HG03354 (cell line): ENCODE data around the gene RETN.

ENCODE experiments used
- ATAC-seq: cut with Tn5 transposase; IDR thresholded peaks from one replicate; pipeline ENCODE4 v1.9.1; 2021; ENCODE audit warnings: mild to moderate bottlenecking; ENCODE audit not compliant: unreplicated experiment, poor library complexity, severe bottlenecking

The RETN gene, protein sequence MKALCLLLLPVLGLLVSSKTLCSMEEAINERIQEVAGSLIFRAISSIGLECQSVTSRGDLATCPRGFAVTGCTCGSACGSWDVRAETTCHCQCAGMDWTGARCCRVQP

DNA sequence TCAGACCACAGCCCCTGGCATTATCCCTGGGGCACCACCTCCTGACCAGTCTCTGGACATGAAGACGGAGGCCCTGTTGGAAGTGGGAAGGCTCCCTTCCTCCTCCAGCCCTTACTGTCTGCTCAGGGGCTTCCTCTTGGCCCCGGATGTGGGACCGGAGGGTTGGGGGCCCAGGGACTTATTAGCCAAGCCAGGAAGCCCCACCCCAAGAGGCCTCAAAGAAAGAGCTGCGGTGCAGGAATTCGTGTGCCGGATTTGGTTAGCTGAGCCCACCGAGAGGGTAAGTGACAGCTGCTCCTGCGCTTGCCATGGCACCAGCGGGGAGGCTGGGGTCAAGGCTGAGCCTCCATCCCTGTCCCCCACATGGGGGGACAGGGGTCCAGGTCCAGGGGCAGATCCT is at the start of gene RETN:
RETN (plus strand) TSS at position 208 of the 400 bp plus-strand sequence. CDS start 278 bp downstream, outside the sequence.
- ATAC-seq = no peak

DNA sequence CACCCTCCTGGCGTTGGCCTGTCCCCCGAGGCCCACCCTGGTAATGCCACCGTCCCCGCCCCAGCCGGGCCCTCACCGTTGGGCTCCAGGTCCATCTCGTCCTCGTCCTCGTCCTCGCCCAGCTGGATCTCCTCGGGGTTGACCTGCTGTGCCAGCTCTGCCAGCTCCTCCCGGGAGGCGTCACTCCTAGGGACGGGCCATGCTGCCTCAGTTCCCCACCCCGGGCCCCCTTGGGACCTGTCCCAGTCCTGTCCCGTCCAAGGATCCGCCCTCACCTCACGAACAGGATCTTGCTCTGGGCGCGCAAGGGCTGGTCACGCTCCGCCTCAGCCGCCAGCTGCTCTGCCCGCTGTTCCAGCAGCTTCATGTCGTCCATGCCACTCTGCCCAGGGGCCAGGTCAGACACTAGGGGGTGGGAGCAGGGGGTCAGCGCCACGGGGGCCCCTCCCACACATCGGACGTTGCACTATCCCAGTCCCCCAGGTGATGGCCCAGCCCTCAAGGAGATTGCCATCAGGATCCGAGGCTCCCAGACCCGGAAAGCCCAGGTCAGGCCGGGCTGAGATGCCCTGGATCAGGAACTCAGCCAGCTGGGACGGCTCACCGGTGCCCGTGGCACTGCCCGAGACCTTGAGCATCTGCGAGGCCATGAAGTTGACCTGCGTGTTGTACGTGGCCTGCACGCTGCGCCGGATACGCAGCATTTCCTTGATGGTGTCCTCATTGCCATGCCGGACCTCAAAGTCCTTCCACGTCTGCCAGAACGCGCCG is 49.0 kb upstream of the RETN start:
- ATAC-seq = no peak

DNA sequence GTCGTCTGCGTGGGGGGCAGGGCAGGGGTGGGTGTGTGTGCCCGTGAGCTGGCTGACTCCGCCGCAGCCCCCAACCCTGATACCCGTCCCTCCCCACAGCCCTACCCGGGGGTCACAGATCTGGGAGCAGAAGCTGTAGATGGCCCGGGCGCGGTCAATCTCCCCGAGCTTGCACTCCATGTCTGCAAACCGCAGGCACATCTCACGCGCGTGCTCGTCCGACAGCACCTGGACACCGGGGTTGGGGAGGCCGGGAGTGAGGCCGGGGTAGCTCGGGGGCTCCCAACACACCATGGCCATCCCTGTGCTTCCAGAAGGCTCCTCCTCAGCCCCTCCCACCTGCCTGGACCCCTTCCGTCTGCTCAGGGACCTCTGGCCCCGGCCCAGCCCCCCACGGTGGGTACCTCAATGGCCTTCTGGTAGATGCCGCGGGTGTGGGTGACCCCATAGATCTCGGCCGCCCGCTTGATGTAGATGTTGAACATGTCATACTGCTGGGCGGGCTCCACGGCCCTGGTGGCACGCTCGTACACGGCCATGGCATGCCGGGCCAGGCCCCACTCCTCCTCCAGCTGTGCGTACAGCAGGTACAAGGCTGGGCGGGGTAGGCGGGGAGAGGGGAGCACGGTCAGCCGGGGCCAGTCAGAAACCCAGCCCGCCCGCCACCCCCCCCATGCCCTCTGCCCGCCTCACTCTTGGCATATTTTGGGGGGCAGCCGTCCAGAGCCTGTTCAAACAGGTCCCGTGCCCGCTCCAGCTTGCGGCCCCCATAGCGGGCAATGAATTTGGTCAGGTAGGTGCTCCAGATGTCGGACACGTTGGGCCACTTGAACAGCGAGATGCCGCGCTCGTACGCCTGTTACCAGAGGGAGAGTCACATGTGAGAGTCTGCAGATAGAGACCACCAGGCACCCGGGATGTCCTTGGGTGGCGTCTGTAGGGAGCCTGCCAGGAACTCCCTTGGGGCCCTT is 48.1 kb upstream of the RETN start:
- ATAC-seq = no peak

DNA sequence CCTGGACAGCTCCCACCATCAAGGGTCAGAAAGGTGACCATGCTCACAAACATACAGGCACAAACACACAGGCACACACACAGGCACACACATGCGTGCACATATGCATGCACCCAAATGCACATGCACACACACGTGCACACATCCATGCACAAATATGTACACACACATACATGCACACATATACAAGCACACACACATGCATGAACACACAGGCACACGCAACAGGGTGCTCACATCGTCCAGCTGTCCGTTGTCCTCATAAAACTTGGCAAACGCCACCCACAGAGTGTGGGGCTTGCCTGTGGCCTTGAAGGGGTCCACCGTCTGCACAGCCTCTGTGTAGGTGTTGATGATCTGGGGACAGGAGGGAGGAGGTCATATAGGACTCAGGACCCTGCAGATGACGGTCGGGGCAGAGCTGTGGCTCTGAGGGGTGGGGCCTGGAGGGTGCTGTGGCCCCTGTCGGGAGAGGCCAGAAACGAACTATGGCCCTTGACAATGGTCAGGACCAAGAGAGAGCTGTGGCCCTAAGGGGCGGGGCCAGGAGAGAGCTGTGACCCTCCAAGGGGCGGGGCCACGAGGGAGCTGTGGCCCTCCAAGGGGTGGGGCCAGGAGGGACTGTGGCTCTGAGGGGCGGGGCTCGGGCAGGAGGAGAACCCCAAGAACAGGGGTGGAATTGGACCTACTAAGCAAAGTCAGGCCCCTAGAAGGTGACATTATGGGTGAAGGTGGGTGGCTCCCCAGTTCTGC is 45.7 kb upstream of the RETN start:
- no peak for ATAC-seq

DNA sequence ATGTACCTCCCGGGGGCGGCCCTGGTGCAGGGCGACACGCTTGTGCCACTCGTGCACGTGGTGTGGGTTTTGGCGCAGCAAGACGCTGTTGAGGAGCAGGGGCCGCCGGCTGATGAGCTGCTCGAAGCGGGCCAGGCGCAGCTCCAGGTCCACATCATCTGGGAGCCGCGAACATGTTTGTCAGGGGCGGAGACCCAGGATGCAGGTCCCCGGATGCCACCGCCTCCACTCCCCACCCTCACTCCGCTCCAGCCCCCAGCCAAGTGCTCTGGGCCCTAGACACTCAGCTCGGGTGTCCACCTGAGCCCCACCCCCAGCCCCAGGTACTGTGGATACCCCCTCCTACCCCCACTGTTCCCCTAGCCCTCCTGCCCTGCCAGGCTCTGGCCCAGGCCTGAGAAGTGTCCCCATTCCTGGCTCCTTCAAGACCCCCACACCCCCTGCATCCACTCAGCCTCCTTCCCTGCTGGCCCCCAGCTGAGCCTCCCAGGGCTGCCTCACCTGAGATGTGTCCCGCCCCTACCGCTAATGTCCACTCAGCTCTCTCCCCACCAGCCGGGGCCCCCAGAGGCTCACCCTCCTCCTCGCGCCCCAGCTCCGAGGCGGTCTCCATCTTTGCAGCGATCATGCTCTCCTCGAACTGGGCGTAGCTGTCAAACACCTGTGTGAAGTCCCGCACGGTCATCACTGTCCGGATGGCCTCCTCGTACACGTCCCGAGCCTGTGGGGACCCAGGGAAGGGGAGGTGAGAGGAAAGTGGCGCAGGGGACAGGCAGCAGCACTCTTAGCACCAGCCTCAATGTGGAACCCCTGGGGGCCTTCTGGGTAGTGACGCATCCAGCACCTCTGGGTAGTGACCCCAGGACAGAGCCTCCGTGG is 44.9 kb upstream of the RETN start:
- ATAC-seq = no peak

DNA sequence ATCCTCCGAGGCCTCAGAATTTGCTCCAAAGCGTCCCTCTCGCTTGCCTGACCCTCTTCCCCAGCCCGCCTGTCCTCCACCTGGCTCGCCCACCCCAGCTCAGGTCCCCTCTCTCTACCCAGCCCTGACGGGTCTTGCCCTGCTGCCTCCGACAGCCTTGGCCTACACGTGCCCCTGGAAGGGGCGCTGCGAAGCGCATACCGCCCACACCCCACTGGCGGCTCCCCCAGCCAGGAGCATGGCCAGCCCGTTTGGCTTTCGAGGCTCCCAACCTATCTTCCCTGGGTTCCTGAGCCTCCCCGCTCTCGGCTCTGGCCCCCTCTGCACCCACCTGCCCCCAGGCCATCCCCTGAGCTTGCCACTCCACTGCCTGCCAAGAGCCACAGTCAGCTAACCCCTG is 44.0 kb upstream of the RETN start:
- no peak for ATAC-seq

DNA sequence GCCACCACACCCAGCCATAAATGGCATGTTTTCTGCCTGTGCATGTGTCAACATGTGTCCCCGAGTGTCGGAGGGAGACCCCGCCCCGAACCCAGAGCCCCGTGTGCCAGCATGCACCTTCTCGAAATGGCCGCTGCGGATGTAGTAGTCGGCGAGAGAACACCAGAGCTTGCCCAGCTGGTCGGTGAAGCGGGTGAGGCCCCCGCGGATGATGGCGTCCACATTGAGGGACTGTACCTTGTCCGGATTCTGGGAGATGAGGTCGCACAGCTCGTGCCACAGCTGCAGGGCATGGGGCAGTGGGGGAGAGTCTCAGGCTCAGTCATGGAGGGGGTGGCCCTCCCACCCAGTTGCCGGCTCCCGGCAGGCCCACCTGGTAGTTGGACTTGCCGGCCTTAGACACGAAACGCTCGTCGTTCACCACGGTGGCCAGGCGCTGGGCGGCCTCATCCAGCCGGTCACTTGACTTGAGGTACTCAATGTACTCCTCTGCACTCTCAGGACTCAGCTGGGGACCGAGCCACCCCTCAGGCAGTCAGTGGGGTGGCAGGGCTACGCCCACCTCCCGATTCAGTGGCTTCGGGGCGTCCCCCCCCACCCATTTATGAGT is 43.0 kb upstream of the RETN start:
- no peak for ATAC-seq

DNA sequence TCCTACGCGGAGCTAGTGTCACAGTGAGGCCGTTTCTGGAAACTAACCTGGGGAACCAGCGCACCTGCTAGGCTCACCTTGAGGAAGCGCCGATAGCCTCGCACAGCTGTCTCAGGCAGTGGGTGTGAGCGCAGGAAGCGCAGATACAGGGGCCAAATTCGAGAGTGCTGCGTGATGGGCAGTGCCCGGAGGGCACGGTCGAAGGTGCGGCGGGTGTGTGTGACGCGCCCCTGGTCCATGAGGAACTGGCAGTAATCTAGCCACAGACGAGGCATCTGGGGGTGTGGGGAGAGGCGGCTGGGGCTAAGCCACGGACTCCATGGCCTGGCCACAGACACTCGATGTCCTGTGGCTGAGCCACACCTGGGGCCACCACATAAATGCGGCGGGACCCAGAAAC is 41.7 kb upstream of the RETN start:
- ATAC-seq = no peak

DNA sequence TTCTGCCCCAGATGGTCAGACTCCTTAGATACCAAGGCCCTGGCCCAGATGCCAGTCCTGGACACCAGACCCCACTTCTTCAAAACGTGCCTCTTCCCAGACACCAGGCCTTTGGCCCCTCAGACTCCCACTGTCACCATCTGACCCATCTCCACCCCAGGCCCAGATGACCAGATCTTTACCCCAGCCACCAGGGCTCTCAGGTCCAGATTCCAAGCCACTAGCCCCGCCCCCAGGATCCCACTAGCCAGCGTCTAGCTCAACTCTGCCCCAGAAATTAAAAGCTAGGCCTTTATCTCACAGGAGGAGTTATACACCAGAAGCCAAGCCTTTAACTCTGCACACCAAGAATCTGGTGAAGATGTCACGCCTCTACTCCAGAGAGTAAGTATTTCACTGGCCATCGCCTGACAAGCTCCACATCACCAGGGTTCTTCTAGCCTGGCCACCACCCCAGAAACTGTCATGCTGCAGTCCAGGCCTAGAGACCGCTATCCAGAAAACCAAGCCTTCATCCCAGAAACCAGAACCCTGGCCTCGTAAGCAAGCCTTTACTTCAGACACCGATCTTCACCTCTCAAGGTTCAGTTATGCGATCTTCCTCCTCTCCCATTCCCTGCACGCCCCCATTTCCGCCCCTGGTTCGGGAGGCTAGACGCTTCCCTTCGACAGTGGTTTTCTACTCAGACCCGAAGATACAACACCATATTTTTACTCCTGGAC is 40.1 kb upstream of the RETN start:
- no peak for ATAC-seq

DNA sequence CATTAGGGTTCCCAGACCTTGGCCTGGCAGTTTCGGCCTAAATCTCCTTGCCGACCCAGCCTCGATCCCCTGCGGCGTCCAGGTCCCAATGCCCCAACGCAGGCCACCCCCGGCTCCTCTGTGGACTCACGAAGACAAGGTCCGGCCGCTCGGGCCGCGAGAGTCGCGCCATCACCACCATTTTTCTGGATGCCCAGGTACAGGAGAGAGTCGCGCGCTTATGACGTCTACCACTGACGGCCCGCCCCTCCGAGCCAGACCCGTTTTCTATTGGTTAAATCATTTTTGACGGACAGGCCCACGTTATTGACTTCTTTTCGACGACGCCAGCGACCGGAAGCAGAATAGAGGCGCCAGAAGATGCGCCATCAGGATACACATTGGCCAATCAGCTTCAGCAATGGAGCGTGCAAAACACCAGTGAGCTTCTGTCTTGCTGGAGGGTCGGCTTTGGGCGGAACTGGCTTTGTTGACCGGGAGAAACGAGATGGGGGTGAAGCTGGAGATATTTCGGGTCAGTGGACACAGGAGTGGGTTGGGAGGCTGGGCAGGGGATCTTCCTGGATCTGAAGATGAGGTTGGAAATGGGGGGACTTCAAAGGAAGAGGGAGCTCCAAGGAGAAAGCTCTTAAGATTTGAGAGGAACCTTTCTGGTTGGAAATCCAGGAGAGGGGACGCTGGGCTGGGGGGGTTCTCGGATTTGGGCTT is 39.3 kb upstream of the RETN start, which contains the start of the genes PET100 and XAB2:
PET100 (plus strand) TSS at position 447 of the 708 bp plus-strand sequence; CDS start at position 488, 41 bp downstream.
XAB2 (minus strand) TSS at position 199 of the 708 bp plus-strand sequence; CDS start at position 181, 18 bp downstream.
- ATAC-seq = peak; percentile 92

DNA sequence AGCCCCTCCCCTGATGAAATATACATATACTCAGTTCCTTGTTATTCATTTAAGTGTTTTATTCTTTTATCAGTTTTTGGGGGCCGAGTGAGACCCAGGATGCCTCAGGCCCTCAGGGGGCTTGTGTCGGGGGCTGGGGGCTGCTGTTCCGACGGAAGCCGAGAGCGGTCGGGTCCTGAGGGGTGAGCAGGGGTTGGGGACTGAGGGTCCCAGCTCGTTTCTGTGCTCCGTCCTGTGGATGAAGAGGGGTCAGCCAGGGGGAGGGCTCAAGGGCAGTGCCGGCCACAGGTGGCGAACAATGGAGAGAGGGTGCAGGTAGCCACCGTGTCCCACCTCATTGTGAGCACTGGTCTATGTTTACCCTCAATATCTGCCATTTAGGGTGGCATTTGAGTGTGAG is 37.3 kb upstream of the RETN start:
- no peak for ATAC-seq

DNA sequence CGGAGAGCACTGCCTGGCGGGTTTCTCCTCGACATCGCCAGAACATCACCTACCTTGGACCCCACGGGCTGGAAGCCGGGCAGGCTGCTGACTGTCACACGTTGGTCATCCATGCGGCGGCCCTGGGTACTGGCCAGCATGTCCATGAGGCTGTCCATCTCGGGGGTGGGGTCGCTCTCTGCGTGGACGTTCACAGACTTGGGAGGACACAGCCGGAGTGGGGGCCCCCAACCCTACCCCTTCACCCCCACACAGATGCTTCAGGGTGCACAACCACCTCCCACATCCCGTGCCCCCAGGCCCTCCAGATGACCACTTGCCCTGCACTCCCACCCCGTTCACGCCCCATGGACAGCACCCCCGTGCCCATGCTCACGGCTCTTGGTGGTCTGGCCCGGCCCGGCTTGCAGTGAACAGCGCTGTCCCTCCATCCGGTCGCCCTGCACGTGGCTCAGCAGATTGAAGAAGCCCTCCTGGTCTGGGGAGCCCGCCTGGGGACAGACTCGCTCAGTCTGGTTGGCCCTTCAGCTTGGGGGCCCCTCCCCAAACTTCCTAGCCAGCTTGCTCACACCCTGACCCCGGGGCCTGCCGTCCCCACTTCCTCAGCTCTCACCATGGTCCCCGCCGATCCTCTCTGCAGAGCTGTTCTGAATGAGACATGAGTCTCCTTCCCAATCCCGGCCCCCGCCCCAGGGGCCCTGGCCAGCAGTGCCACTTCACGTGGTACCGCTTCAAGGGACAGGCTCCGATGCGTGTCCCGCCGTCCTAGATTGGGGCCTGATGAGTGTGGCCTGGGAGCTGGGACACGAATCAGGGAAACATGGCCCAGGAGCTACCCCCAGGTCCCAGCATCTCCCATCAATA is 36.3 kb upstream of the RETN start:
- no peak for ATAC-seq

DNA sequence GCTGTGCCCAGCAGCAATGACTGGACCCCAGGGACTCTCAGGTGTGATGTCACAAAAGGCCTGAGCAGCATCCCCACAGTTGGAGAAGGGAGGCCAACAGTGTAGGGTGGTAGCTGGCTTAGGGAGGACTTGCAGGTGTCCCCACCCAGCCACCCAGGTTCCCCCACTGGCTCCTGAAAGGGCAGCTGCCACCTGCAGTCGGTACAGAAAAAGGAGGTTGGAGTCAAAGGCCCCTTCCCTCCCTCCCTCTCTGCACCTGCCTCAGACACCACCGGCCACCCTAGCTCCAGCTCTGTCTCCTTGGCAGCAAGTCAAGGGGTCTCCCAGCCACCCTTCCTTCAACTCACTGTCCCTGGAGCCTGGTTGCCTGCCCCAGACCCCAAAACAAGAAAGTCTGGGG is 35.2 kb upstream of the RETN start, which contains the start of gene PCP2:
PCP2 (minus strand) TSS at position 22 of the 400 bp plus-strand sequence. CDS start 262 bp downstream, outside the sequence.
- ATAC-seq = no peak

DNA sequence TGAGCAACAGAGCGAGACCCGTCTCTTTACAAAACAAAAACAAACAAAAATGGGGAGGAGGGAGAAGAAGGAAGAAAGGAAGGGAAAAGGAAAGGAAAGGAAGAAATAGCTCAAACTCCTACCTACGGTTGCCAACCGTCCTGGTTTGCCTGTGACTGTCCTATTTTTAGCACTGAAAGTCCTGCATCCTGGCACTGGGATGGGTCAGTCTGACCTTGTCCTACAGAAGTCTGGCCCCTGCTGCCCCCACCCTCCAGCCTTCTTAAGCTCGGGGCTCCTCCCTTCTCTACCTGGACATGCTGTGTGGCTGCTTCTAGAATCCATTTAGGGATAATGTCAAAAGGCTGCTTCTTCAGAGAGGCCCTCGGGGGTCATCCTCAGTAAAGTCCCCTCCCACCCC is 33.2 kb upstream of the RETN start:
- ATAC-seq = no peak

DNA sequence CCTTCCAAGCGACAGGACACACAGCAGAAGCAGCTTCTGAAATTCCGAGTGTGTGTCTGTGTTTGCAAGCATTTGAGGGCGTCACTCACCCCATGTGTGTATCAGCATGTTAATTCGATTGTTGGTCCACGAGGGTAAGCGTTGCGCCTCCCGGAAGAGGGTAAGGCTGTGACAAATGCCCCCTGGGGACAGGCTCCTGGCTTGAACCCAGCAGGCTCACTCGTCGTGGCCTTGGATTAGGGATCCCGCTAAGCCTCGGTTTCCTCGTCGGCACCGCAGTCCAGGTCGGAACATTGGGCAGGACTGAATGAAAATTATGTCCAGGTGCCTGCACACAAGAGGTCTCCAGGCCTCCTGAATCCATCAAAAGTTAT is 32.5 kb upstream of the RETN start:
- no peak for ATAC-seq

DNA sequence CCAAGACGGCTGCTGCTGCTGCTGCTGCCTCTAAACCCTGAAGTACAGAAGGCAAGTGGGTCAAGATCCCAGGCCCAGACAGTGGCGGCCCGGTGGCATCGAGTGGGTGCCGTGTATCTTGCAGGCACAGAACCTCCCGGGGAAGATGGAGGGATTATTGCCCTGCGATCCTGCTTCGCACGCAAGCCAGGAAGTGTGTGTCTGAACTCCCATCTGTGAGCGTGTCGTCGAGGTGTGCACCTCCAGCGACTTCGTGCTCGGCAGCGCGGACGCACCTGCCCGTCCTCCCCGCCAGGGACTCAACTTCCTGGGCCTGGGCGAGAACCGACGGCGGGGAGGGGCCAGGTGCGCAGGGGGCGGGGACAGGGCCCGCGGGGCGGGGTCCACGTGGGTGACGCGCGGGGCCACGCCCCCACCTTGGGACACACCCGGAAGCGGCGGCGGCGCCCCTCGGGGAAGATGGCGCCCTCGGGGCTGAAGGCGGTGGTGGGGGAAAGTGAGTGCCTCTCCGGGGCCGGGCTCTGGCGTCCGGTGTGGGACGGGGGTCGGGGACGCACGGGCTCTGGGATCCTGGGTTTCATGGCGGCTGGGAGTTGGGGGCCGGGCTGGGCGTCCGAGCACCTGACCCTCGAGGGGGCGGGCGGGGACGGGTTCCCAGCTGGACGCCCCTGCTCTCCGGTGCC is 32.0 kb upstream of the RETN start, which contains the start of gene STXBP2:
STXBP2 (plus strand) TSS at position 420 of the 683 bp plus-strand sequence; CDS start at position 460, 40 bp downstream.
- ATAC-seq = peak; percentile 74
